ENCODE results near the gene PPP1R16B.

PPP1R16B gene

GRCh38 chr20:38828514-38829295, 23.2 kb downstream of the PPP1R16B start:
- no peak for DNase-seq

GRCh38 chr20:38829296-38829875, 23.9 kb downstream of the PPP1R16B start:
- no peak for DNase-seq

GRCh38 chr20:38830356-38830755, 24.9 kb downstream of the PPP1R16B start:
- no peak for DNase-seq

GRCh38 chr20:38831049-38831691, 25.7 kb downstream of the PPP1R16B start:
- DNase-seq = no peak

- DNase-seq = no peak
Measured at GRCh38 chr20:38831995-38832620, 26.6 kb downstream of the PPP1R16B start.

- no peak for DNase-seq
Measured at GRCh38 chr20:38833154-38833856, 27.8 kb downstream of the PPP1R16B start.

GRCh38 chr20:38833857-38834164, 28.3 kb downstream of the PPP1R16B start:
- no peak for DNase-seq

GRCh38 chr20:38834868-38835267, 29.4 kb downstream of the PPP1R16B start:
- DNase-seq = no peak

GRCh38 chr20:38835792-38836191, 30.3 kb downstream of the PPP1R16B start:
- DNase-seq = no peak

GRCh38 chr20:38836991-38837390, 31.5 kb downstream of the PPP1R16B start:
- DNase-seq = no peak

- no peak for DNase-seq
Measured at GRCh38 chr20:38838326-38838725, 32.8 kb downstream of the PPP1R16B start.

- no peak for DNase-seq
Measured at GRCh38 chr20:38839563-38839962, 34.1 kb downstream of the PPP1R16B start.

GRCh38 chr20:38840053-38840893, 34.8 kb downstream of the PPP1R16B start:
- DNase-seq = no peak

GRCh38 chr20:38840894-38841470, 35.5 kb downstream of the PPP1R16B start:
- DNase-seq = no peak

- no peak for DNase-seq
Measured at GRCh38 chr20:38841570-38841969, 36.1 kb downstream of the PPP1R16B start.

- DNase-seq = no peak
Measured at GRCh38 chr20:38842026-38842425, 36.5 kb downstream of the PPP1R16B start.

GRCh38 chr20:38842558-38842981, 37.1 kb downstream of the PPP1R16B start:
- peak; percentile 13 for DNase-seq

GRCh38 chr20:38843346-38843745, 37.8 kb downstream of the PPP1R16B start:
- no peak for DNase-seq

- DNase-seq = no peak
Measured at GRCh38 chr20:38844963-38845362, 39.5 kb downstream of the PPP1R16B start.

GRCh38 chr20:38847840-38848239, 42.3 kb downstream of the PPP1R16B start:
- DNase-seq = no peak

- no peak for DNase-seq
Measured at GRCh38 chr20:38853759-38854158, 48.3 kb downstream of the PPP1R16B start.

- DNase-seq = no peak
Measured at GRCh38 chr20:38854654-38855066, 49.2 kb downstream of the PPP1R16B start.

All from NK-92 treated with Interleukin-12 subunit alpha and Interleukin-12 subunit beta, amount 100 ng/mL, for 24 hours (cell line).